Ascending aorta (tissue), 2 donors: ENCODE data around the gene ANLN. TPM values are rescaled to one million over a fixed set of nuclear protein-coding genes. Genes with fewer than 3 reads are reported as not detected.
"Not testable (repeated sequence)": the region's sequence is repeated elsewhere in the genome, so short reads cannot be mapped to it uniquely, and the experiment has no call there.

ENCODE experiments used
- DNase-seq, 2 donors: peaks; one replicate each; pipeline ENCODE4 v3.0.0-alpha.2; 2019; ENCODE audit warnings: low spot score in 2 of 2
- H3K27ac ChIP-seq, 2 donors: fragments of 200-600 bp; sonication (generic); one replicate each; pipeline ENCODE4 v1.5.1; 2016 to 2017; ENCODE audit warnings: mild to moderate bottlenecking in 1 of 2
- H3K27me3 ChIP-seq: fragments of 200-600 bp; sonication (generic); one replicate; pipeline ENCODE4 v1.5.1; 2017
- H3K36me3 ChIP-seq, 2 donors: fragments of 200-600 bp; sonication (generic); one replicate each; pipeline ENCODE4 v1.5.1; 2016
- H3K4me1 ChIP-seq, 2 donors: fragments of 200-600 bp; sonication (generic); one replicate each; pipeline ENCODE4 v1.5.1; 2016 to 2017; ENCODE audit warnings: mild to moderate bottlenecking in 1 of 2
- H3K4me3 ChIP-seq, 2 donors: fragments of 200-600 bp; sonication (generic); one replicate each; pipeline ENCODE4 v1.5.1; 2016 to 2017; ENCODE audit warnings: mild to moderate bottlenecking in 1 of 2
- H3K9me3 ChIP-seq, 2 donors: fragments of 200-600 bp; sonication (generic); one replicate each; pipeline ENCODE4 v1.5.1; 2016
- intact Hi-C: fragments of 100-400 bp; cut with DNase I; formaldehyde crosslinking; loops from one replicate; pipeline ENCODE4 v1.15.1; 2023
- total RNA-seq: library from RNA; depleted of rRNA; stranded (reverse); fragments of >200 nt; gene quantifications from one replicate; pipeline ENCODE4 v1.1.0, GENCODE V29; 2016
- TF ChIP-seq, protein P1 (sequence below), 3 experiments: fragments of 200-600 bp in 2 of 3; fragments of 450-650 bp in 1 of 3; sonication (generic) in 2 of 3; IDR thresholded peaks; one replicate each; pipeline ENCODE4 v1.5.1; 2016 to 2019; ENCODE audit warnings: antibody characterized with exemption in 3 of 3, mild to moderate bottlenecking in 1 of 3, moderate library complexity in 1 of 3

Gene ANLN
- total RNA-seq, 1 donor from 2014 or later: 1.8 TPM

DNA sequence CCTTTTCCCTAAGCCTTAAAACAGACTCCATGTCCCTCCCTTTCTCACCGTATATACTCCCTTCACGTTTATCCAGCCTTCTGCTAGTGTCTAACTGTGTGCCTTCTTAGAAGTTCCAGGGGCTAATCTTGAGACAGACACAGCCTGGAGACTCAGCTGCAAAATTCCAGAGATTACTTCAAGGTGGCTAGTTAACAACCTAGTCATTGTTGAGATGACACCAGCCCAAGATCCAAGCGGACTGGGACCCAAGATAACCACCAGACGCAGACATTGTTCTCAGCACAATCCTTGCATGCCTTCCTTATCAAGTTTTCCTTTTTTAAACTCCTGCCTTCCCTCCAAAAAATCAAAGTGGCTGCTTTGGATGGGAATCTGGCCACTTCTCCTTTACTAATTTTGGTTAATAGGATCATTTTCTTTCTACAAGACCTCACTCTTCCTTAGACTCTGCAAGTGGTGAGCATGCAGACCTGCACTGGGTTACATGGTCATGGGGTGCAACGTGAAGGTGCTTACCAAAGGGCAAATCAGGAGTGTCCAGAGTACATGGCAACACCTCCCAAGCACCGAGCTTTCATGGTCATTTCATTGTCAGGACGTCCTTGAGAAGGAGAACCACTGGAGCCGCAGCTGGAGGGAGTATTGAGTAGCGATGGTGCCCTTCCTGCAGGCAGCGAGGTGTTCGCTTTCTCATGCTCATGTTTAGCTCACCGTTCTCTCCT lies 69.7 kb downstream of the ANLN start:
- H3K4me3 ChIP-seq: no peak overlapping the region
- no peaks in the 10 kb centered on the region for H3K9me3 ChIP-seq
- H3K4me1 ChIP-seq: no peaks in the 10 kb centered on the region
- TF ChIP-seq, protein P1, sequence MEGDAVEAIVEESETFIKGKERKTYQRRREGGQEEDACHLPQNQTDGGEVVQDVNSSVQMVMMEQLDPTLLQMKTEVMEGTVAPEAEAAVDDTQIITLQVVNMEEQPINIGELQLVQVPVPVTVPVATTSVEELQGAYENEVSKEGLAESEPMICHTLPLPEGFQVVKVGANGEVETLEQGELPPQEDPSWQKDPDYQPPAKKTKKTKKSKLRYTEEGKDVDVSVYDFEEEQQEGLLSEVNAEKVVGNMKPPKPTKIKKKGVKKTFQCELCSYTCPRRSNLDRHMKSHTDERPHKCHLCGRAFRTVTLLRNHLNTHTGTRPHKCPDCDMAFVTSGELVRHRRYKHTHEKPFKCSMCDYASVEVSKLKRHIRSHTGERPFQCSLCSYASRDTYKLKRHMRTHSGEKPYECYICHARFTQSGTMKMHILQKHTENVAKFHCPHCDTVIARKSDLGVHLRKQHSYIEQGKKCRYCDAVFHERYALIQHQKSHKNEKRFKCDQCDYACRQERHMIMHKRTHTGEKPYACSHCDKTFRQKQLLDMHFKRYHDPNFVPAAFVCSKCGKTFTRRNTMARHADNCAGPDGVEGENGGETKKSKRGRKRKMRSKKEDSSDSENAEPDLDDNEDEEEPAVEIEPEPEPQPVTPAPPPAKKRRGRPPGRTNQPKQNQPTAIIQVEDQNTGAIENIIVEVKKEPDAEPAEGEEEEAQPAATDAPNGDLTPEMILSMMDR (IDR thresholded peaks at IDR 0.05): no peak
- no peaks in the 10 kb centered on the region for H3K36me3 ChIP-seq
- no peak for DNase-seq
- H3K27ac ChIP-seq: no peak overlapping the region
- no peaks in the 10 kb centered on the region for H3K27me3 ChIP-seq
- intact Hi-C loops: no loop called here

GRCh38 chr7:36460811-36461429 lies 71.3 kb downstream of the ANLN start:
- Histone ChIP-seq H3K4me1 (no peaks in the 10 kb centered on the region), H3K27me3 (no peaks in the 10 kb centered on the region), H3K9me3 (no peaks in the 10 kb centered on the region), H3K4me3 (no peak overlapping the region), H3K36me3 (no peaks in the 10 kb centered on the region), H3K27ac (no peak overlapping the region)
- TF ChIP-seq, protein P1 (IDR thresholded peaks at IDR 0.05): no peak
- intact Hi-C loops: no loop called here
- DNase-seq: no peak

- intact Hi-C loops: no loop called here
Observed at GRCh38 chr7:36462551-36463137, 73.0 kb downstream of the ANLN start.

GRCh38 chr7:36464271-36464670 lies 74.6 kb downstream of the ANLN start:
- H3K36me3 ChIP-seq: no peaks in the 10 kb centered on the region
- H3K4me1 ChIP-seq: peaks cover 0 to 3% of the 10 kb centered on the region in 2 donors
- no peaks in the 10 kb centered on the region for H3K9me3 ChIP-seq
- TF ChIP-seq, protein P1 (IDR thresholded peaks at IDR 0.05): no peak
- intact Hi-C loops: no loop called here
- no peak overlapping the region for H3K4me3 ChIP-seq
- no peaks in the 10 kb centered on the region for H3K27me3 ChIP-seq
- H3K27ac ChIP-seq: no peak overlapping the region
- DNase-seq: no peak

More at GRCh38 chr7:36462551-36463137, 73.0 kb downstream of the ANLN start:
- Histone ChIP-seq H3K27me3 (no peaks in the 10 kb centered on the region), H3K36me3 (no peaks in the 10 kb centered on the region), H3K4me3 (no peak overlapping the region), H3K9me3 (no peaks in the 10 kb centered on the region), H3K4me1 (no peaks in the 10 kb centered on the region), H3K27ac (no peak overlapping the region)
- DNase-seq: no peak
- TF ChIP-seq, protein P1 (IDR thresholded peaks at IDR 0.05): no peak

DNA sequence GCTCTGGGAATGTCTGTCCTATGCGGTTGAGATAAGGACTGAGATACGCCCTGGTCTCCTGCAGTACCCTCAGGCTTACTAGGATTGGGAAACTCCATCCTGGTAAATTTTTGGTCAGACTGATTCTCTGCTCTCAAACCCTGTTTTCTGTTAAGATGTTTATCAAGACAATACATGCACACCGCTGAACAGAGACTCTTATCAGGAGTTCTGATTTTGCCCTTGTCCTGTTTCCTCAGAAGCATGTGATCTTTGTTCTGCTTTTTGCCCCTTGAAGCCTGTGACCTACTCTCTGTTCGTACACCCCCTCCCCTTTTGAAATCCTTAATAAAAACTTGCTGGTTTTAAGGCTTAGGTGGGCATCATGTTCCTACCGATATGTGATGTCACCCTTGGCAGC lies 76.3 kb downstream of the ANLN start:
- H3K36me3 ChIP-seq, H3K27ac ChIP-seq, H3K9me3 ChIP-seq, DNase-seq, H3K4me1 ChIP-seq, H3K4me3 ChIP-seq, H3K27me3 ChIP-seq, intact Hi-C loops: not testable (repeated sequence)
